NCI-H1930 (cell line): ENCODE data around the gene LYPLA2.
A peak's percentile ranks its signal among the peaks of the same experiment; 100 is the strongest.

ENCODE experiments used
- DNase-seq, 2 experiments: peaks; one replicate each; lab custom pipeline; 2025; lab: John Stamatoyannopoulos, UW

The LYPLA2 gene

DNA sequence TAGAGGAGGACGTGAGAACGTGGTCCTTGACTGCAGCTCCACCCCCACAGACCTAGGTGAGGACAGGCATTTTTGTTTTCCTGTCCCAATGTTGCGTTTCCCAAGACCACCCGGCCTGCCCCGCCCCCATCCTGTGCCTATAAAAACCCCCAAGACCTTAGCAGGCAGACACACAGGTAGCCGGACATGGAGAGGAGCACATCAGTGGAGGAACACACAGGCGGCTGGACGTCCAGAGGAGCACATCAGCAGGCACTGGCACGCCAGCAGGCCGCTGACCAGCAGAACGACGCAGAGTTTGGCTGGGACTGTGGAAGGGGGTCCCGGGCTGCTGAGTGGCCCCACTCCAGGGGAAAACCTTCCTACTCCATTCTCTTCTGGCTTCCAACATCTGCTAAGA is 47.0 kb downstream of the LYPLA2 start:
- DNase-seq = no peak

DNA sequence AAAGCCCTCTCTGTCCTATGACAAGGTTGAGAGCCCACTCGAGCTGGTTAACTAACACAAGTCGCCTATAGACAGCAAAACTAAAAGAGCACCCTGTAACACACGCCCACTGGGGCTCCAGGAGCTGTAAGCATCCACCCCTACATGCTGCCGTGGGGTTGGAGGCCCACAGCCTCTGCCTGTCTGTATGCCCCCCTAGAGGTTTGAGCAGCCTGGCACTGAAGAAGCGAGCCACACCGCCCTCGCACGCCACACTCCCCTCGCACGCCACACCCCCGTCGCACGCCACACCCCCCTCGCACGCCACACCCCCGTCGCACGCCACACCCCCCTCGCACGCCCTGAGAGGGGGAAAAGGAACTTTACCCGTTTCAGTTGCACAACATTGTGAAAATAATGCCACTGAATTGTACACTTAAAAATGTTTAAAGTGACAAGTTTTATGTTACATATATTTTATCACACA is 47.5 kb downstream of the LYPLA2 start:
- peak; percentile 43 for DNase-seq

GRCh38 chr1:23843644-23844043 is 52.7 kb downstream of the LYPLA2 start:
- no peak for DNase-seq
